Bronchial epithelial cell (primary cell): Measurements from ENCODE around the gene ERLEC1. TPM values are rescaled to one million over a fixed set of nuclear protein-coding genes. Genes with fewer than 3 reads are reported as not detected.
"Not testable (repeated sequence)": the region's sequence is repeated elsewhere in the genome, so short reads cannot be mapped to it uniquely, and the experiment has no call there.

ENCODE experiments used
- DNase-seq: peaks from one replicate; pipeline ENCODE4 v3.0.0-alpha.2; 2010; ENCODE audit warnings: low read depth
- FAIRE-seq: peaks from 2 replicates; lab custom pipeline; 2011; peaks lifted over from hg19 to GRCh38; lab: Jason Lieb, UNC
- H3K27me3 ChIP-seq: 2 replicates; pipeline ENCODE4 v1.5.1; 2011; ENCODE audit warnings: low read length; ENCODE audit not compliant: control insufficient read depth, insufficient read depth
- H3K36me3 ChIP-seq: 2 replicates; pipeline ENCODE4 v1.5.1; 2011; ENCODE audit warnings: low read length; ENCODE audit not compliant: control insufficient read depth, insufficient read depth
- H3K4me3 ChIP-seq: 2 replicates; pipeline ENCODE4 v1.5.1; 2011; ENCODE audit warnings: mild to moderate bottlenecking, low read depth, low read length, control low read depth
- total RNA-seq: library from RNA; depleted of rRNA; stranded (reverse); fragments of >200 nt; gene quantifications from 2 replicates; pipeline ENCODE4 v1.2.1, GENCODE V29; 2014
- TF ChIP-seq, protein P1 (sequence below): IDR thresholded peaks from 2 replicates; pipeline ENCODE4 v1.5.1; 2011; ENCODE audit warnings: mild to moderate bottlenecking, moderate library complexity, low read length, control low read depth, inconsistent platforms; ENCODE audit not compliant: insufficient read depth, severe bottlenecking

Gene ERLEC1
- total RNA-seq, 1 donor from 2014 or later, result 52.1 TPM

DNA sequence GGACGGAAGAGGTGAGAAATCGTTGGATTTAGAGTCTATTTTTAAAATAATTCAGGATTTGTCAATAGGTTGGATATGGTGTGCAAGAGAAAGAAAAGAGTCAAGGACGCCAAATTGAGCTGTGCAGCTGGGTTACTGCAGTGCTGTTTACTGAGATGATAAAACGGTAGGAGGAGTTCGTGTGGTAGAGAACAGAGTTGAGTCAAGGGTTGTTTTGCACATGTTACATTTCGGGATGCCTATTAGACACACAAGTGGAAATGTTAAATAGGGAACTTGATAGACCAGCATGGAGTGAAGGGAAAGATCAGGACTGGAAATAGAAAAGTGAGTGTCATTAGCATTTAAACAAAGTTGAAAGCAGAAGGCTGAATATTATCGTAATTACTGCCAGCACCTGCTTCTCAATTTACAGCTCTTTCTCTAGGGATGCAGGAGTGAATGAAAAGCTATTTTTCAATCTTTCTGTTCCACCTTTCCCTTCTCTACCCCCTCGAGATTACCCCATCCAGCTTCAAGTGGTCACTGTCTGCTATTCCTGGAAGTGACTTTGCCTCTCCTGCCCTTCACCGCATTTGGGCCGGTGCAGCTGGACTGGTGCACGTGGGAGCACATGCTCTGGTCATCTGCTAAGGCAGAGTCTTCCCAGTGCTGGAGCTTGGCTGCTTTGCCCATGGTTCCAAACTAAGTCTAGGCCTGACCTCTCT, 42.6 kb downstream of the ERLEC1 start:
- no peaks in the 10 kb centered on the region for H3K27me3 ChIP-seq
- DNase-seq (no peak), FAIRE-seq (no peak)
- TF ChIP-seq, protein P1, sequence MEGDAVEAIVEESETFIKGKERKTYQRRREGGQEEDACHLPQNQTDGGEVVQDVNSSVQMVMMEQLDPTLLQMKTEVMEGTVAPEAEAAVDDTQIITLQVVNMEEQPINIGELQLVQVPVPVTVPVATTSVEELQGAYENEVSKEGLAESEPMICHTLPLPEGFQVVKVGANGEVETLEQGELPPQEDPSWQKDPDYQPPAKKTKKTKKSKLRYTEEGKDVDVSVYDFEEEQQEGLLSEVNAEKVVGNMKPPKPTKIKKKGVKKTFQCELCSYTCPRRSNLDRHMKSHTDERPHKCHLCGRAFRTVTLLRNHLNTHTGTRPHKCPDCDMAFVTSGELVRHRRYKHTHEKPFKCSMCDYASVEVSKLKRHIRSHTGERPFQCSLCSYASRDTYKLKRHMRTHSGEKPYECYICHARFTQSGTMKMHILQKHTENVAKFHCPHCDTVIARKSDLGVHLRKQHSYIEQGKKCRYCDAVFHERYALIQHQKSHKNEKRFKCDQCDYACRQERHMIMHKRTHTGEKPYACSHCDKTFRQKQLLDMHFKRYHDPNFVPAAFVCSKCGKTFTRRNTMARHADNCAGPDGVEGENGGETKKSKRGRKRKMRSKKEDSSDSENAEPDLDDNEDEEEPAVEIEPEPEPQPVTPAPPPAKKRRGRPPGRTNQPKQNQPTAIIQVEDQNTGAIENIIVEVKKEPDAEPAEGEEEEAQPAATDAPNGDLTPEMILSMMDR, result no peak
- no peak overlapping the region for H3K4me3 ChIP-seq
- H3K36me3 ChIP-seq, result no peaks in the 10 kb centered on the region

DNA sequence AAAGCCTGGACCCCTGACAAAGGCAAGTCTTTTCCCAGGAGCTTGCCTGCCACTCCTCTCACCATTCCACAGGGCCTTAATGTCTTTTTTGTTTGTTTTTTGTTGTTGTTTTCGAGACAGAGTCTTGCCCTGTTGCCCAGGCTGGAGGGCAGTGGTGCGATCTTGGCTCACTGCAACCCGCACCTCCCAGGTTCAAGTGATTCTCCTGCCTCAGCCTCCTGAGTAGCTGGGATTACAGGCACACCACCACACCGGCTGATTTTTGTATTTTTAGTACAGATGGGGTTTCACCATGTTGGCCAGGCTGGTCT, 43.1 kb downstream of the ERLEC1 start:
- H3K4me3 ChIP-seq, H3K36me3 ChIP-seq, H3K27me3 ChIP-seq, DNase-seq, FAIRE-seq: not testable (repeated sequence)

DNA sequence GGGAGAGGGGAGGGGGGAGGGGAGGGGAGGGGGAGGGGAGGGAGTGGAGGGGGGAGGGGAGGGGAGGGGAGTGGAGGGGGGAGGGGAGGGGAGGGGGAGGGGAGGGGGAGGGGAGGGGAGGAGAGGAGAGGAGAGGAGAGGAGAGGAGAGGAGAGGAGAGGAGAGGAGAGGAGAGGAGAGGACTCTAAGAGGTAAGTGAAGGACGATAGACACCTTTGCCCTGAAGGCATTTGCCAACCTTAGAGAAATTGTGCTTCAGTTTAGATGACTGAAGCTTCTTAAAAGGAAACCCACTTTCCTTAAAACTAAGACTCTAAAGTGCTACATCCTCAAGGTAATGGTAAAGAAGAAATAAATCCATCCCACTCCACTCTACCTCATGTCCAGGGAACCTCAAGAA, 53.7 kb downstream of the ERLEC1 start:
- H3K27me3 ChIP-seq, result no peaks in the 10 kb centered on the region
- no peak for FAIRE-seq
- no peaks in the 10 kb centered on the region for H3K36me3 ChIP-seq
- no peak overlapping the region for H3K4me3 ChIP-seq
- TF ChIP-seq, protein P1, result no peak
- no peak for DNase-seq

DNA sequence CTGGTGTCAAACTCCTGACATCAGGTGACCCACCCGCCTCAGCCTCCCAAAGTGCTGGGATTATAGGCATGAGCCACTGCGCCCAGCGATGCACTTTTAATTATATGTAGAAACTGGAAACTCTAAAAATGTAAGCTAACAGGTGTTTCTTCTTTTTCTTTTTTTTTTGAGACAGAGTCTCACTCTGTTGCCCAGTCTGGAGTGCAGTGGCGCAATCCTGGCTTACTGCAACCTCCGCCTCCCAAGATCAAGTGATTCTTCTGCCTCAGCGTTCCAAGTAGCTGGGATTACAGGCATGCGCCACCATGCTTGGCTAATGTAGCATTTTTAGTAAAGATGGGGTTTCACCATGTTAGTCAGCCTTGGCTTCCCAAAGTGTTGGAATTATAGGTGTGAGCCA, 54.8 kb downstream of the ERLEC1 start:
- H3K36me3 ChIP-seq, DNase-seq, H3K27me3 ChIP-seq, FAIRE-seq, H3K4me3 ChIP-seq: not testable (repeated sequence)

DNA sequence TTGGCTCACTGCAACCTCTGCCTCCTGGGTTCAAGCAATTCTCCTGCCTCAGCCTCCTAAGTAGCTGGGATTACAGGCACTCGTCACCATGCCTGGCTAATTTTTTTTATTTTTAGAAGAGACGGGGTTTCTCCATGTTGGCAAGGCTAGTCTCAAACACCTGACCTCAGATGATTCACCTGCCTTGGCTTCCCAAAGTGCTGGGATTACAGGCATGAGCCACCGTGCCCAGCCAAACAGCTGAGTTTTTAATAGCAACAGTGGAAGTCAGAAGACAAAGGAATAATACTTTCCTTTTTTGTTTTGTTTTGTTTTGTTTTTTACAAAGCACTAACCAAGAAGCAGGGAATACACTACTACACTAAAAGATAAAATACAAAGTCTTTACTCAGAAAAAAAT, 56.0 kb downstream of the ERLEC1 start:
- Histone ChIP-seq H3K36me3 (no peaks in the 10 kb centered on the region), H3K4me3 (no peak overlapping the region), H3K27me3 (no peaks in the 10 kb centered on the region)
- no peak for FAIRE-seq
- no peak for DNase-seq
- TF ChIP-seq, protein P1, result no peak

DNA sequence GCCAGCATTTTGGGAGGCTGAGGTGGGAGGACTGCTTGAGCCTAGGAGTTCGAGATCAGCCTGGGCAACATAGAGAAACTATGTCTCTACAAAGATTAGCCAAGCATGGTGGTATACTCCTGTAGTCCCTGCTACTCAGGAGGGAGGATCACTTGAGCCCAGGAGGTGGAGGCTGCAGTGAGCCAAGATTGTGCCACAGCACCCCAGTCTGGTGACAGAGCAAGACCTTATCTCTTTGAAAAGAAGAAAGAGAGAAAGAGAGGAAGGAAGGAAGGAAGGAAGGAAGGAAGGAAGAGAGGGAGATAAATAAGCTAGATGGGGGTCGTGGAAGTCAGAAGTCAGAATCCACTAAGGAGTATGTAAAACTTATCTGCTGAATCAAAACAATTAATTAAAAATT, 56.8 kb downstream of the ERLEC1 start:
- Histone ChIP-seq H3K36me3 (no peaks in the 10 kb centered on the region), H3K4me3 (no peak overlapping the region), H3K27me3 (no peaks in the 10 kb centered on the region)
- no peak for FAIRE-seq
- TF ChIP-seq, protein P1, result no peak
- DNase-seq, result no peak

DNA sequence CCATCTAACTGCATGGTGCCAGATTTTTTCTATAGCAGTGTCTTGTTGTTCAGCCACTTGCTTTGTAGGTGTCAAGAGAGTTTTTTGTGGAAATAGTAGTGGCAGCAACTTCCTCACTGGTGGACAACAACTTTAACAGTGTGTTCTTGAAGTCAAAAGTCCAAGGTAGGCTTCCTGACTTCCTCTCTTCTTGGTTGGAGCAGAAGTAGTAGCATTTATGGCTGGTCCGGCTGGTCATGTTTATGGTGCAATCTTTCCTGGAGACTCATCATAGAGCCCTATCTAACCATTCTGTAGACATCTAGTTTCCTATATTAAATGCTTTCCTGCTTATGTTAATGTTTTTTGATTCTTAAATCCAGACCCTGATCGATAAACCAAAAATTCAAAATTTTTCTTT, 61.2 kb downstream of the ERLEC1 start:
- Histone ChIP-seq H3K4me3 (no peak overlapping the region), H3K36me3 (no peaks in the 10 kb centered on the region), H3K27me3 (no peaks in the 10 kb centered on the region)
- no peak for FAIRE-seq
- DNase-seq, result peak; percentile 40
- TF ChIP-seq, protein P1, result no peak

DNA sequence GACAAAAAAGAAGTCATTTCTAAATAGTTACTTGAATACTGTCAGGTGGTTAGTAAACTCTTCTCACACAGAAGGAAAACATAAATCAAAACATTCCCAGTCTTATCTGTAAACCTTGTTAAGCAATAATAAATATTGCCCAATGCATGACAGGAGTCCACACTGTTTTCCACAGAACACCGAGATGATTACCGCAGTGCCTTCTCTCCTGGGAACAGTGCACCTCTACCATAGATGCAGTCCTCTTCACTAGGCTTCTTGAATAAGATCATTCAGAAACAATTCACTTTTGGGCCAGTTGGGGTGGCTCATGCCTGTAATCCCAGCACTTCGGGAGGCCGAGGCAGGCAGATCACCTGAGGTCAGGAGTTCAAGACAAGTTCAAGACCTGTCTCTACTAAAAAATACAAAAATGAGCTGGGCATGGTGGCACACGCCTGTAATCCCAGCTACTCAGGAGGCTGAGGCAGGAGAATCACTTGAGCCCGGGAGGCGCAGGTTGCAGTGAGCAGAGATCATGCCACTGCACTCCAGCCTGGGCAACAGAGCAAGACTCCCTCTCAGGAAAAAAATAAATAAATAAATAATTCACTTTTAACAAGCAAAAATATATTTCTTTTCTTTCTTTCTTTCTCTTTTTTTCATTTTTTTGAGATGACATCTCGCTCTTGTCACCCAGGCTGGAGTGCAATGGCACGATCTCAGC, 64.4 kb downstream of the ERLEC1 start:
- not testable (repeated sequence) for H3K4me3 ChIP-seq, DNase-seq, H3K36me3 ChIP-seq, H3K27me3 ChIP-seq, FAIRE-seq
